H1 (cell line): ENCODE data around the gene ZBTB26. TPM values are rescaled to one million over a fixed set of nuclear protein-coding genes. Genes with fewer than 3 reads are reported as not detected.

ENCODE experiments used
- CHD2 ChIP-seq: IDR thresholded peaks from 2 replicates; pipeline ENCODE4 v1.6.1; 2012; ENCODE audit warnings: low read length, improper control_type of control experiment
- GABPA ChIP-seq: IDR thresholded peaks from 2 replicates; pipeline ENCODE4 v1.6.1; 2011; ENCODE audit warnings: mild to moderate bottlenecking, low read length, moderate library complexity, borderline replicate concordance; ENCODE audit not compliant: insufficient read depth
- SAP30 ChIP-seq: fragments of 300-600 bp; sonication (generic); IDR thresholded peaks from 2 replicates; pipeline ENCODE4 v1.7.1; 2012; ENCODE audit warnings: low read length, moderate library complexity, mild to moderate bottlenecking, inconsistent platforms; ENCODE audit not compliant: insufficient read depth, insufficient replicate concordance
- SIN3A ChIP-seq, 2 experiments: IDR thresholded peaks in 1 of 2; conservative IDR thresholded peaks in 1 of 2; 2 replicates each; pipeline ENCODE4 v1.6.1; 2011 to 2012; ENCODE audit warnings: low read length in 2 of 2, improper control_type of control experiment in 1 of 2, low read depth in 1 of 2, mild to moderate bottlenecking in 1 of 2
- polyA plus RNA-seq, 7 experiments: library from polyadenylated mRNA; depleted of rRNA in 3 of 7; stranded (reverse) in 5 of 7; unstranded in 2 of 7; fragments of >200 nt in 5 of 7; fragments of 200-250 nt in 2 of 7; gene quantifications; 1 replicate in 5 of 7; 2 replicates in 1 of 7; 4 replicates in 1 of 7; pipeline versions ENCODE4 v1.2.1 to v1.2.3, GENCODE V29; 2011 to 2013; ENCODE audit warnings: missing spikeins in 2 of 7, mixed read lengths in 2 of 7
- total RNA-seq: library from RNA; stranded (reverse); fragmentation: NEBNext Ultra II Directional; extraction: Animal tissue kit (Norgen Biotek cat#: 25700); gene quantifications from 2 replicates; pipeline ENCODE4 v1.2.1, GENCODE V29; 2021

The ZBTB26 gene
- total and polyA plus RNA-seq, 2 of the 8 experiments (the other 6 are each of a cell fraction or from before 2014, with no cell fraction given): 5.7 to 7.4 TPM

GRCh38 chr9:122931226-122932121 lies at the start of gene ZBTB26 (continued):
- TF ChIP-seq SIN3A (conservative IDR thresholded peaks at IDR 0.05 in 1 of 2, IDR thresholded peaks at IDR 0.05 in 1 of 2; ENCODE audit: low read depth in 1 of 2, low read length in 2 of 2) (peak; percentile 69 to 77; a peak in 2 of 4 replicates), SAP30 (no peak), GABPA (peak; percentile 91), CHD2 (no peak)
- TF ChIP-seq, all 59 proteins: peak for 20
